ENCODE data around the gene NOTO.

The NOTO gene

DNA sequence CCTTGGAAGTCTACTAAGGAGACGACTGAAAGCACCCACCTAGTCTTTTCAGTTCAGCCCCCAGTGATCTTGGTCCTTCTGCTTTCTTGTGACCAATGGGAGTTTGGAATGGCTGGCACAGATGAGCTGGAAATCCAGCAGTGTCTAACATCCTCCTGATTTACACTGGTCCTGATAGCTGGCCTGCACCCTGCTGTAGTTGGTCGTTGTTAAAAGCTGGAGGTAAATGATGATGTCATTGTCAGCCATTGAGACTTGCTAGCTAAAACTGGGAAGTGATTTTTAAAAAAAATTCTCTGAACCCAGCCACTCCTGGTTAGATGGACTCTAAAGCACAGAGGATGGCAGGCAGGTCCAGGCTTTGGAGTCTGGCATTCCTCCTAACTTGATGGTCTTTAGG lies 51.0 kb downstream of the NOTO start:
- TF ChIP-seq, protein P1, sequence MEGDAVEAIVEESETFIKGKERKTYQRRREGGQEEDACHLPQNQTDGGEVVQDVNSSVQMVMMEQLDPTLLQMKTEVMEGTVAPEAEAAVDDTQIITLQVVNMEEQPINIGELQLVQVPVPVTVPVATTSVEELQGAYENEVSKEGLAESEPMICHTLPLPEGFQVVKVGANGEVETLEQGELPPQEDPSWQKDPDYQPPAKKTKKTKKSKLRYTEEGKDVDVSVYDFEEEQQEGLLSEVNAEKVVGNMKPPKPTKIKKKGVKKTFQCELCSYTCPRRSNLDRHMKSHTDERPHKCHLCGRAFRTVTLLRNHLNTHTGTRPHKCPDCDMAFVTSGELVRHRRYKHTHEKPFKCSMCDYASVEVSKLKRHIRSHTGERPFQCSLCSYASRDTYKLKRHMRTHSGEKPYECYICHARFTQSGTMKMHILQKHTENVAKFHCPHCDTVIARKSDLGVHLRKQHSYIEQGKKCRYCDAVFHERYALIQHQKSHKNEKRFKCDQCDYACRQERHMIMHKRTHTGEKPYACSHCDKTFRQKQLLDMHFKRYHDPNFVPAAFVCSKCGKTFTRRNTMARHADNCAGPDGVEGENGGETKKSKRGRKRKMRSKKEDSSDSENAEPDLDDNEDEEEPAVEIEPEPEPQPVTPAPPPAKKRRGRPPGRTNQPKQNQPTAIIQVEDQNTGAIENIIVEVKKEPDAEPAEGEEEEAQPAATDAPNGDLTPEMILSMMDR (IDR thresholded peaks at IDR 0.05; ENCODE audit: low read depth, low read length, missing control alignments): no peak
- DNase-seq (ENCODE audit: low read depth): no peak
- in situ Hi-C loops (cut with HindIII; ENCODE audit: low sequenced_read_pairs): no loop called here
- H3K4me3 ChIP-seq (ENCODE audit: low read depth, low read length): no peak overlapping the region

- H3K4me3 ChIP-seq (ENCODE audit: low read depth, low read length): no peak overlapping the region
- in situ Hi-C loops (cut with HindIII; ENCODE audit: low sequenced_read_pairs): no loop called here
- TF ChIP-seq, protein P1 (IDR thresholded peaks at IDR 0.05; ENCODE audit: low read depth, low read length, missing control alignments): no peak
- no peak for DNase-seq (ENCODE audit: low read depth)
Measured at GRCh38 chr2:73253901-73254300, 51.5 kb downstream of the NOTO start.

DNA sequence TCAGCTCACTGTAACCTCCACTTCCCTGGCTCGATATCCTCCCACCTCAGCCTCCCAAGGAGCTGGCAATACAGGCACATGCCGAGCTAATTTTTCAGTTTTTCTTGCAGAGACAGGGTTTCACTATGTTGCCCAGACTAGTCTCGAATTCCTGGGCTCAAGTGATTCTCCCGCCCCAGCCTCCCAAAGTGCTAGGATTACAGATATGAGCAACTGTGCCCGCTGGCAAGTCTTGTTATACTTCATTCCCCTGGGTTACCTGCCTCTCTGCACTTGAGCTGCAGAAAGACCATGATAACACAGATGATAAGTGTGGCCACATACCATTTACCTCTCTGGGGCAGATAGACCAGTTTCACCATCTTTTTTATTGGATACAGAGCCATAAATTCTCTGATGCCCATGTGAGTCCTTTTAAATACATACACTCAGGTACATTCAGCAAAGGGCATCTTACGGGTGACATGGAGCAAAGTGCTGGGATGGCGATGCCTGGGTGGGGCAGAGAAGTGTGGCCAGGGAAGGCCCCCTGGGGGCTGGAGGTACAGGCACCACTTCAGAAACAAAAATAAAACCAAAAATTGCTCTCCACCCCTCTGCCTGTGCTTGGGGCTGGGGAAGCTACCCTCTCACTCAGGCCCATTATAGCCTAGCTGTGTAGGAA lies 52.1 kb downstream of the NOTO start:
- no peak for DNase-seq (ENCODE audit: low read depth)
- in situ Hi-C loops (cut with HindIII; ENCODE audit: low sequenced_read_pairs): no loop called here
- TF ChIP-seq, protein P1 (IDR thresholded peaks at IDR 0.05; ENCODE audit: low read depth, low read length, missing control alignments): no peak
- no peak overlapping the region for H3K4me3 ChIP-seq (ENCODE audit: low read depth, low read length)

DNA sequence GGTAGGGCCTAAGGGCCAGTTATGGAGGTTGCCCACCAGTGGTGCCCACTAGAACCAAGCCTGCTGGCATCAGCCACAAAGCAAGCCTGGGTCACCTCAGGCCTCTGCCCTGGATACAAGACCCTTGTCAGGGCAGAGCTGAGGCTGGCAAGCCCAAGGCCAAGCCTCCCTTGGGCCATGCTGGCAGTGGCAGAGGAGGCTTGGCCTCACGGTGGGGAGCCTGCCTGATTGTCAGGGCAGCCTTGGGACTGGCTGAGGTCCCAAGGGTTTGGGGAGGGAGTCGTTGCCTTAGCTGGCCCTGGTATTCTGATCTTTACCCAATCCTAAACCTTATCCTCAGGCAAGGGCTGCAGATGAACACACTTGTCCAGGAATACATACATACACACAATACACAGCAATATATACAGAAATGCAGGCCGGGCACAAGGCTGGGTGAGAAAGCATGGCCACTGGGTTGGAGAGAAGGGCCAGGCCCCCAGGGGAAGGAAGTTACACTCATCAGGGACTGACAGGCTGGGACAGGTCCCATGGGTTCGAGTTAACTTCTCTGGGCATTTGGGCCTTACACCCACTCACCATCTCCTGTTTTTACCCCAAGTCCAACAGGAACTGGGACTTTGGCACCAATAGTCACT lies 52.8 kb downstream of the NOTO start:
- TF ChIP-seq, protein P1 (IDR thresholded peaks at IDR 0.05; ENCODE audit: low read depth, low read length, missing control alignments): no peak
- no peak overlapping the region for H3K4me3 ChIP-seq (ENCODE audit: low read depth, low read length)
- DNase-seq (ENCODE audit: low read depth): no peak
- in situ Hi-C loops (cut with HindIII; ENCODE audit: low sequenced_read_pairs): no loop called here

- in situ Hi-C loops (cut with HindIII; ENCODE audit: low sequenced_read_pairs): no loop called here
Measured at GRCh38 chr2:73255907-73256617, 53.7 kb downstream of the NOTO start.

DNA sequence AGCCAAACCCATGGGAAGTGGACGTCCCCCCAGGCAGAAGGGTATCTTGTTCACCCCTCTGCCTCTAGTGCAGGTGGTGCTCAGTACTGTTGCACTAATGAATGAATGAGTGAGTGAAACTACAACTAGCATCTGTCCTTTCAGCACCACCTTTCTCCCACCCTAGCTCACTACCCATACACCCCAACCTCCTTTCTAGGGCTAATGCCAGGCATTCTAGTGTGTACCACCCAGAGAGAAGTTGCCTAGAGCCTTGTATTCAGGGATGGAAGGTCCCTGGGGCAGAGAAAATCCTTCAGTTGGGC lies 54.2 kb downstream of the NOTO start:
- TF ChIP-seq, protein P1 (IDR thresholded peaks at IDR 0.05; ENCODE audit: low read depth, low read length, missing control alignments): no peak
- DNase-seq (ENCODE audit: low read depth): no peak
- H3K4me3 ChIP-seq (ENCODE audit: low read depth, low read length): no peak overlapping the region
- in situ Hi-C loops (cut with HindIII; ENCODE audit: low sequenced_read_pairs): no loop called here

More at GRCh38 chr2:73255907-73256617, 53.7 kb downstream of the NOTO start:
- DNase-seq (ENCODE audit: low read depth): no peak
- TF ChIP-seq, protein P1 (IDR thresholded peaks at IDR 0.05; ENCODE audit: low read depth, low read length, missing control alignments): no peak
- no peak overlapping the region for H3K4me3 ChIP-seq (ENCODE audit: low read depth, low read length)

All from astrocyte of the cerebellum (primary cell).